ENCODE results near the gene S100A3.

DNA sequence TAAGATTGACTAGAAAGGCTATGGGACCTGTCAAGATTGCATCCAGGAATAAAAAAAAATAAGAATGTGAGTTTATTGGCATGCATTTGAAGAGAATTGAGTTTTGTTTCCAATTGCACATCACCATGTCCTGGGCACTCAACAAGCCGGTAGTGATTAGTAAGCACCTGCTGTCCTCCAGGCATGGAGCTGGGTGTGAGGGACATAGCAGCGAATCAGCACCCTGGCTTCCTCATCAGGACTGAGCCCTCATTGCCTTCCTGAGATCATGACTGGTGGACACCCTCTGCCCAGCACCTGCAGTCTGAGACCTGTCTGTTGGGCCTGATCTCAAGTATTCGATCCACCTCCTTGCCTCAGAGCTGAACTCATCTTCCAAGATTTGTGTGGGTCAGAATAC lies 40.0 kb downstream of the S100A3 start:
- TF ChIP-seq, protein P1, sequence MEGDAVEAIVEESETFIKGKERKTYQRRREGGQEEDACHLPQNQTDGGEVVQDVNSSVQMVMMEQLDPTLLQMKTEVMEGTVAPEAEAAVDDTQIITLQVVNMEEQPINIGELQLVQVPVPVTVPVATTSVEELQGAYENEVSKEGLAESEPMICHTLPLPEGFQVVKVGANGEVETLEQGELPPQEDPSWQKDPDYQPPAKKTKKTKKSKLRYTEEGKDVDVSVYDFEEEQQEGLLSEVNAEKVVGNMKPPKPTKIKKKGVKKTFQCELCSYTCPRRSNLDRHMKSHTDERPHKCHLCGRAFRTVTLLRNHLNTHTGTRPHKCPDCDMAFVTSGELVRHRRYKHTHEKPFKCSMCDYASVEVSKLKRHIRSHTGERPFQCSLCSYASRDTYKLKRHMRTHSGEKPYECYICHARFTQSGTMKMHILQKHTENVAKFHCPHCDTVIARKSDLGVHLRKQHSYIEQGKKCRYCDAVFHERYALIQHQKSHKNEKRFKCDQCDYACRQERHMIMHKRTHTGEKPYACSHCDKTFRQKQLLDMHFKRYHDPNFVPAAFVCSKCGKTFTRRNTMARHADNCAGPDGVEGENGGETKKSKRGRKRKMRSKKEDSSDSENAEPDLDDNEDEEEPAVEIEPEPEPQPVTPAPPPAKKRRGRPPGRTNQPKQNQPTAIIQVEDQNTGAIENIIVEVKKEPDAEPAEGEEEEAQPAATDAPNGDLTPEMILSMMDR (IDR thresholded peaks at IDR 0.05): no peak
- TF ChIP-seq SIN3A (IDR thresholded peaks at IDR 0.05; ENCODE audit: borderline replicate concordance, insufficient read depth, low read depth, low read length): no peak
